ENCODE measurements around the gene SSC5D. TPM values are rescaled to one million over a fixed set of nuclear protein-coding genes. Genes with fewer than 3 reads are reported as not detected.
"Not testable (repeated sequence)": the region's sequence is repeated elsewhere in the genome, so short reads cannot be mapped to it uniquely, and the experiment has no call there.

The SSC5D gene
- total and polyA plus RNA-seq, 10 of the 15 experiments (the other 5 are each of a cell fraction or from before 2014, with no cell fraction given), result 0.03 to 0.13 (median 0.05) TPM; not detected in 4

DNA sequence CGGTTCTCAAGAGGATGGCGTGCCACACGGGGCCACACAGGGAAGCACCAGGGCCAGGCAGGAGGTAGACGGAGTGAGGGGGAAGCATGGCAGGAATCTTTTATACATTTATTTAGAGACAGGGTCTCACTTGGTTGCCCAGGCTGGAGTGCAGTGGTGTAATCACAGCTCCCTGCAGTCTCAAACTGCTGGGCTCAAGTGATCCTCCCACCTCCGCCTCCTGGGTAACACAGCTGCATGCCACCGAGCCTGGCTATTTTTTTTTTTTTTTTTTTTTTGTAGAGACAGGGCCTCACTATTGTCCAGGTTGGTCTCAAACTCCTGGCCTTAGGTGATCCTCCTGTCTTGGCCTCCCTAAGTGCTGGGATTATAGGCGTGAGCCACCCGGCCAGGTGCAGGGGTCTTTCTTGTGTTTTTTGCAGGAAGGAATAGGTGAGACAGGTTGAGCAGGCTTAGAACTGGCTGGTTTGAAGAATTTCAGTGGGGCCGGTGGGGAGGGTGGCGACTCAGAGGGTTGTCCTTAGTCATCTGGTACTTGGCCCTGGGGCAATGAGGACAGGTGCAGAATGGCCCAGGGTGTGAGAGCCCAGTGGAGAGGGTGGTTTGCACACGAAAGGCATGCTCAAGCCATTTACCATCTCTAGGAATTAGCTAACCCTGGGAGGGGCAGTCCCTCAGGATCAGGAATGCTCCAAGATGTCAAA lies 7.6 kb downstream of the SSC5D start:
- WGBS (ENCODE audit: insufficient coverage, insufficient replicate concordance, low lambda C conversion rate, missing lambda C conversion rate), result 38% methylated on average over 11 of the region's 11 CpGs
- SMC1A ChIA-PET (ENCODE audit: uncharacterized antibody, unreplicated experiment), result no interaction called here

DNA sequence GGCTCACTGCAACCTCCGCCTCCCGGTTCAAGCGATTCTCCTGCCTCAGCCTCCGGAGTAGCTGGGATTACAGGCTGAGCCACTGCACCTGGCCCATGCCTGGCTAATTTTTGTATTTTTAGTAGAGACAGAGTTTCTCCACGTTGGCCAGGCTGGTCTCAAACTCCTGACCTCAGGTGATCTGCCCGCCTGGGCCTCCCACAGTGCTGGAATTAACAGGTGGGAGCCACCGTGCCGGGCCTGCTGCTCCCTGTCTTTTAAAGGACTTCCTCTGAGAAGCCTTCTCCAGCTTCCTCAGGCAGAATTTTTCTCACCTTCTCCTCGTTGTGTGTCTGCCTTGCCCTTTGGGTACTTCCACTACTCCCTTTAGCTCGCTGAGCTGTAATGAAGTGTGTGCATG lies 8.6 kb downstream of the SSC5D start:
- intact Hi-C loops (cut with micrococcal nuclease; ENCODE audit: unreplicated experiment), result not testable (repeated sequence)
- WGBS (ENCODE audit: insufficient coverage, insufficient replicate concordance, low lambda C conversion rate, missing lambda C conversion rate), result 60% methylated on average over 10 of the region's 10 CpGs

More for the DNA sequence above, 7.6 kb downstream of the SSC5D start:
- Histone ChIP-seq H3K27me3 (replicated peaks in 1 of 2; ENCODE audit: control insufficient read depth in 2 of 2, insufficient read depth in 2 of 2, low read length in 1 of 2) (no peaks in the 10 kb centered on the region; a peak in 1 of 4 replicates), H3K27ac (ENCODE audit: control insufficient read depth, insufficient read depth) (no peak overlapping the region), H2AFZ (ENCODE audit: control insufficient read depth, low read depth, low read length) (no peak overlapping the region), H3K79me2 (ENCODE audit: control insufficient read depth, insufficient read depth, low read length) (no peaks in the 10 kb centered on the region), H3K9ac (ENCODE audit: control insufficient read depth, insufficient read depth, low read length) (no peak overlapping the region), H3K36me3 (ENCODE audit: control insufficient read depth in 2 of 2, insufficient read depth in 2 of 2, low read length in 1 of 2) (no peaks in the 10 kb centered on the region), H3K4me3 (no peak overlapping the region), H4K20me1 (ENCODE audit: control insufficient read depth, insufficient read depth) (no peaks in the 10 kb centered on the region), H3K4me1 (ENCODE audit: control insufficient read depth, insufficient read depth, low read length) (no peaks in the 10 kb centered on the region), H3K9me3 (replicated peaks; ENCODE audit: control insufficient read depth, insufficient read depth, low read length) (no peaks in the 10 kb centered on the region), H3K4me2 (ENCODE audit: control insufficient read depth, insufficient read depth) (no peak overlapping the region)
- TF ChIP-seq, protein P1, sequence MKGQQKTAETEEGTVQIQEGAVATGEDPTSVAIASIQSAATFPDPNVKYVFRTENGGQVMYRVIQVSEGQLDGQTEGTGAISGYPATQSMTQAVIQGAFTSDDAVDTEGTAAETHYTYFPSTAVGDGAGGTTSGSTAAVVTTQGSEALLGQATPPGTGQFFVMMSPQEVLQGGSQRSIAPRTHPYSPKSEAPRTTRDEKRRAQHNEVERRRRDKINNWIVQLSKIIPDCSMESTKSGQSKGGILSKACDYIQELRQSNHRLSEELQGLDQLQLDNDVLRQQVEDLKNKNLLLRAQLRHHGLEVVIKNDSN (IDR thresholded peaks at IDR 0.05; ENCODE audit: borderline replicate concordance, extremely low read length, insufficient read depth, low read depth, low read length), result no peak
- no peak for TF ChIP-seq HDAC2 (IDR thresholded peaks at IDR 0.05)
- POLR2A ChIA-PET, result no interaction called here
- no TSS peak for BruUV-seq (replicated peaks)
- CTCF ChIA-PET, result interaction anchor here (2.8 to 3.1 kb wide), 2 partner anchors 8 to 28 kb away, joined by 7 to 12 read pairs; no protein-coding TSS in a partner anchor
- FAIRE-seq, result no peak
- intact Hi-C loops (cut with micrococcal nuclease; ENCODE audit: unreplicated experiment), result no loop called here
- in situ Hi-C loops (cut with MboI), result no loop called here
- no peak for ATAC-seq
- no peak for DNase-seq (ENCODE audit: low read depth, low spot score)
- RAD21 ChIA-PET (ENCODE audit: unreplicated experiment), result no interaction called here

More for the DNA sequence above, 8.6 kb downstream of the SSC5D start:
- H4K20me1 ChIP-seq (ENCODE audit: control insufficient read depth, insufficient read depth); DNase-seq (ENCODE audit: low read depth, low spot score); H3K27ac ChIP-seq (ENCODE audit: control insufficient read depth, insufficient read depth); H3K27me3 ChIP-seq (replicated peaks in 1 of 2; ENCODE audit: control insufficient read depth in 2 of 2, insufficient read depth in 2 of 2, low read length in 1 of 2); H3K36me3 ChIP-seq (ENCODE audit: control insufficient read depth in 2 of 2, insufficient read depth in 2 of 2, low read length in 1 of 2); H3K4me3 ChIP-seq; H3K9me3 ChIP-seq (replicated peaks; ENCODE audit: control insufficient read depth, insufficient read depth, low read length); H3K4me1 ChIP-seq (ENCODE audit: control insufficient read depth, insufficient read depth, low read length); H2AFZ ChIP-seq (ENCODE audit: control insufficient read depth, low read depth, low read length); in situ Hi-C loops (cut with MboI); POLR2A ChIA-PET; H3K4me2 ChIP-seq (ENCODE audit: control insufficient read depth, insufficient read depth); FAIRE-seq; H3K79me2 ChIP-seq (ENCODE audit: control insufficient read depth, insufficient read depth, low read length); BruUV-seq (replicated peaks); ATAC-seq; H3K9ac ChIP-seq (ENCODE audit: control insufficient read depth, insufficient read depth, low read length): not testable (repeated sequence)
- ChIA-PET CTCF (interaction anchor here (2.8 kb wide), 1 partner anchor 29 kb away, joined by 7 read pairs; no protein-coding TSS in a partner anchor), RAD21 (ENCODE audit: unreplicated experiment) (interaction anchor here (0.6 kb wide), 1 partner anchor 18 kb away, joined by 4 read pairs; no protein-coding TSS in a partner anchor), SMC1A (ENCODE audit: uncharacterized antibody, unreplicated experiment) (interaction anchor here (1.5 kb wide), 1 partner anchor 10 kb away, joined by 4 read pairs; no protein-coding TSS in a partner anchor)

All from GM12878 (cell line).